Dendritic cell treated with granulocyte-macrophage colony-stimulating factor and Interleukin-4, amounts not matched to agents 40 ng/mL and 50 ng/mL, for 4 days (primary cell): Measurements from ENCODE around the gene ADCK1.

Experiments
- H3K27ac Mint-ChIP-seq: one replicate; pipeline ENCODE4 v1.8.0; 2022; ENCODE audit warnings: mild to moderate bottlenecking, mixed read lengths
- H3K27me3 Mint-ChIP-seq: one replicate; pipeline ENCODE4 v1.8.0; 2022; ENCODE audit warnings: mild to moderate bottlenecking, mixed read lengths
- H3K36me3 Mint-ChIP-seq: one replicate; pipeline ENCODE4 v1.8.0; 2022; ENCODE audit warnings: low read depth, mixed read lengths
- H3K4me1 Mint-ChIP-seq: one replicate; pipeline ENCODE4 v1.8.0; 2022; ENCODE audit warnings: low read depth, mixed read lengths
- H3K4me3 Mint-ChIP-seq: one replicate; pipeline ENCODE4 v1.8.0; 2022; ENCODE audit warnings: mild to moderate bottlenecking, moderate library complexity, mixed read lengths
- H3K9me3 Mint-ChIP-seq: one replicate; pipeline ENCODE4 v1.8.0; 2022; ENCODE audit warnings: mixed read lengths
- intact Hi-C: fragments of 100-400 bp; cut with micrococcal nuclease; formaldehyde crosslinking; loops from one replicate; pipeline ENCODE4 v1.15.0; 2022

ADCK1 gene

GRCh38 chr14:77970646-77971045, 170.7 kb downstream of the ADCK1 start:
- no peaks in the 10 kb centered on the region for H3K36me3 Mint-ChIP-seq
- peaks cover 7% of the 10 kb centered on the region for H3K4me1 Mint-ChIP-seq
- no peaks in the 10 kb centered on the region for H3K9me3 Mint-ChIP-seq
- H3K27me3 Mint-ChIP-seq = peaks cover 16% of the 10 kb centered on the region
- H3K27ac Mint-ChIP-seq = no peak overlapping the region
- intact Hi-C loops = no loop called here
- H3K4me3 Mint-ChIP-seq = no peak overlapping the region

DNA sequence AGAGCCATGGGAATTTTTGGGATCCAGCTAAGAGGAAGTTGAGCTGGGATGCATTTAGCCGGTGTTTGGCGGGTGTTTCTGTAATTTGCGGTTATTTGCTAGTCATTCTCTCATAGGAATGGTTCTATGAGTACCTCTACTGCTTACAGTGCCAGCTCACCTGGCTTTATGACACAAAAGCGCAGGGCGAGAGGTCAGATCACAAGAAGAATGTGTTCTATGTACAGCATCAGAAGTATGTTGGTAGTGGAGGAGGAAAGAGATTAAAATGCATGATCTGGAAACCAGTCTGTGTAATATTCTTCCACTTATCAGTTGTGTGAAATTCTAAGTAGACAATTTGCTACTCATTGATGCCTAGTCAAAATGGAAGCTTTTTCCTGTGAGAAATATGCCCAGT, 173.3 kb downstream of the ADCK1 start:
- Mint-ChIP-seq H3K9me3 (no peaks in the 10 kb centered on the region), H3K27me3 (no peaks in the 10 kb centered on the region), H3K4me1 (no peaks in the 10 kb centered on the region), H3K4me3 (no peak overlapping the region), H3K36me3 (no peaks in the 10 kb centered on the region), H3K27ac (no peak overlapping the region)
- intact Hi-C loops = no loop called here

DNA sequence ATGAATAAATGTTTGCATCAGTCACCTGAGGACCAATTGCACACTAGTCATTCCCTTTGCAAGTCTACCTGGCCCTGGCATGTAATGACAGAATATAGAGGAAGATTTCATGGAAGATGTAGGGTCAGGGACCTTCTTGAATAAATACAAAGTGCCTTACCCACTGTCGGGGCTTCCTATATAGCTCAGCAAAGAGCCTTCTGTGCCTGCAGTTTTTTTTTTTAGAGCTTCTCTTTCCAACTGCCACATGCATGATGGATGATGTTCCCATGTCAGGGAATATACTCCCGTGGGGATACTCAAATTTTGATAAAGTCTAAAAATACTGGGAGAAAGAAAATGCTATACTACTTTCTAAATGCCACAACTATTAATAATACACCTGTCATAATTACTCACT, 176.7 kb downstream of the ADCK1 start:
- H3K27me3 Mint-ChIP-seq = peaks cover 27% of the 10 kb centered on the region
- H3K36me3 Mint-ChIP-seq = no peaks in the 10 kb centered on the region
- no peak overlapping the region for H3K4me3 Mint-ChIP-seq
- H3K9me3 Mint-ChIP-seq = no peaks in the 10 kb centered on the region
- H3K27ac Mint-ChIP-seq = no peak overlapping the region
- H3K4me1 Mint-ChIP-seq = peaks cover 9% of the 10 kb centered on the region
- intact Hi-C loops = no loop called here

GRCh38 chr14:77979171-77979570, 179.3 kb downstream of the ADCK1 start:
- intact Hi-C loops = no loop called here
- H3K36me3 Mint-ChIP-seq = no peaks in the 10 kb centered on the region
- H3K9me3 Mint-ChIP-seq = no peaks in the 10 kb centered on the region
- peaks cover 30% of the 10 kb centered on the region for H3K27me3 Mint-ChIP-seq
- no peak overlapping the region for H3K4me3 Mint-ChIP-seq
- H3K4me1 Mint-ChIP-seq = peaks cover 9% of the 10 kb centered on the region
- no peak overlapping the region for H3K27ac Mint-ChIP-seq

DNA sequence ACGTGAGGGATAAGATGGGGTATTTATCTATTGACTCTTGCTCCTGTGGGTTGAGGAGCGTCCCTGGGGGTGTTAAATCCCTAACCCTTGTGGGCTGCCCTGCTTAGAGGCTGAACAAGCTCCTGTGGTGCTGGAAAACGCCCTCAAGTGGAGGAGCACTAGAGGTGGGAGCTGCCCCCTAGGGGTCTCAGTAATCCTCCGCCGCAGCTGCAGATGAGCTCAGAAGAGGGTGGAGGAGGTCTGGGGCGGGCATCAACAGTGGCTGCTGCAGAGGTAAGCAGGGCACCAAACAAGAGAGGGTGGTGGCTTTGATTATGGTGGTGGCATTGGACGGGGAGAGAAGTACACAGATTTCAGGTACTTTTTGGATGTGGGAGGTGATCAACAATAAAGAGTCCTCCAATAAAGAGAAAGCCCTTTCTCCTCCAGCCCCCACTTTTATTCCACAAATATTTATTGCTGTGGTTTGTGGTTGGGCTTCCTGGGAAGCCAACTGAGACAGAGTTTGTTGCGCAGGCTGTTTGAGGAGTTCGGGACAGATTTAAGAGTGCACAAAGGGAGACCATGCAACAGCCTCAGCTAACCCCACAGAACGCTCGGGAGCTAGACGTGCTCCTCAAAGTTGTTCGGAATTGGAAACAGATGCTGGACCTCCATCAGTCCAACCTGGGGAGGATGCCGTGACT, 179.9 kb downstream of the ADCK1 start:
- Mint-ChIP-seq H3K4me1 (peaks cover 9% of the 10 kb centered on the region), H3K36me3 (no peaks in the 10 kb centered on the region), H3K4me3 (no peak overlapping the region), H3K27me3 (peaks cover 30% of the 10 kb centered on the region), H3K9me3 (no peaks in the 10 kb centered on the region), H3K27ac (no peak overlapping the region)
- intact Hi-C loops = no loop called here

DNA sequence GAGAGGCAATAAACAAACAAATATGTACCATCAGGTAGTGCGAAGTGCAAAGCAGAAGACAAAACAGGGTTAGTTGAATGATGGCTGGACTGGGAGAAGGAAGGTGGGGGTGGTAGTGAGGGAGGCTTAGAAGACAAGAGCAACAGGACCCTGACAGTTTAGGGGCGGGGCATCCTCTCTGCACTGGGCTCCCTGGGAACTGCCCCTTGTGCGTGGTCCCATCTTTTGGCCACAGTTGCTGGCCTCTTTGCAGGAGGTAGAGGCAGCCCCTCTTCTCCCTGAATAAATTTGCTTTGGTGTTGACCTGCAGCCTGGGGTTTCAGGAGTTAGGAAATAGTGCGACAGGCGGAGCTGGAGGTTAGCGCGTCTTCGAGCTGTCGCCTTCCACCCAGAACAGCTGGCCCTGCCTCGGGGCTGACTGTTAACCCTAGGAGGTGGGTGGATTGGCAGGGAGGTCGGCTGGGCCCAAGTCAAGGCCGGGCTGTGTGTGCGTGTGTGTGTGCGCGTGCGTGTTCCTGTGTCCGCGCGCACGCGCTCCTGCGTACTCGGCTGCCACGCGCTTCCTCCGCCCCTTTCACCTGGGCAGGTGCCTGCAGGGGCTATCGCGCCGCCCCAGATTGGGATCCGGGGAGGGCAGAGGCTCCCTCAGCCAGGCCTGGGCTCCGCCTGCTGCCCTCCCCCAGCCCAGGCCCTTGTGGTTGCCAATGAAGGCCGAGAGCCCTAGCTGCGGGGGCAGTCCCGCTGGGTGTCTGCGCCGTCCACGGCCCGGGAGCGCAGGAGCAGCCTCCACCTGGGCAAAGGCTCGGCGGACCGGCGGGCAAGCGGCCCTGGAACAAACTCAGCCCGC, 180.8 kb downstream of the ADCK1 start:
- Mint-ChIP-seq H3K4me3 (peak overlapping the region; percentile 49), H3K4me1 (peaks cover 16% of the 10 kb centered on the region), H3K9me3 (no peaks in the 10 kb centered on the region), H3K27me3 (peaks cover 36% of the 10 kb centered on the region), H3K36me3 (no peaks in the 10 kb centered on the region), H3K27ac (no peak overlapping the region)
- intact Hi-C loops = no loop called here
